Measurements from ENCODE around the gene SYT14.

GRCh38 chr1:210195635-210196160 lies 257.7 kb downstream of the SYT14 start:
- no peak for TF ChIP-seq GATA2 (IDR thresholded peaks at IDR 0.05; ENCODE audit: low read depth, low read length)
- no peak for TF ChIP-seq GATA3 (IDR thresholded peaks at IDR 0.05; ENCODE audit: low read depth, low read length)

Measured in SH-SY5Y (cell line).